Measurements from ENCODE around the gene FSCN2.

DNA sequence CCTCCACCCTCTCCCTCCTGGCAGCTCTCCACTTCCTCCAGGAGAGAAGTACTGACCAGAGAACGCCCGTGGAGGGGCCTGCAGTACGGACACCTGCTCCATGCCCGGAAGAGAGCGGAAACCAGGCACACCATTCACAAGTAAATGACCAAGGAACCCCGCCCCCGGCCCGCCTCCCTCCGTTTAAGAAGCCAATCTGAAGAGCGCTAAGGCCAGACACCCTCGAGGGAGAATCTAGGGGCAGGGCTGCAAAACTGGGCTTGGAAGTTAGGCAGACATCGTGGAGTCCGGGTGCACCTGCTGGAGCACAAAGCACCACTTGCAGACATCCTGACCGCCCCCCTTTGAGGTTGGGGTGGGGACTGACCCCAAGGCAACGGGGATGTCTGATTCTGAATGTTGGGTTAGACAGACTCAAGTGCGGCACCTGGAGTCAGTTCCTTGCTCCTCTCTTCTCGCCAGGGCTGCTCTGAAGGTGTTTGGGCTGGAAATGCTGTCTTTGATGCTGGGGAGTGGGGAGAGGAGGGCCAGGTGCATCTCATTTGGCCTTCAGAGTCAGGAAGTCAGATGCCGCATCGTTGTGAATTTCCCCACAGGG is 24.9 kb downstream of the FSCN2 start:
- TF ChIP-seq RCOR1 (IDR thresholded peaks at IDR 0.05; ENCODE audit: low read length) (0 out of 2 replicates have a peak, but pooled peaks have one; percentile 38), EP300 (IDR thresholded peaks at IDR 0.05; ENCODE audit: borderline replicate concordance in 1 of 2, low read depth in 1 of 2, low read length in 1 of 2) (peak in 1 of 2 experiments; percentile 24; a peak in 1 of 4 replicates), TAF1 (IDR thresholded peaks at IDR 0.05; ENCODE audit: borderline replicate concordance, low read depth, low read length) (0 out of 2 replicates have a peak, but pooled peaks have one; percentile 28), CHD2 (IDR thresholded peaks at IDR 0.05; ENCODE audit: low read length, partially characterized antibody) (peak; percentile 10), RAD21 (IDR thresholded peaks at IDR 0.05; ENCODE audit: low read length) (peak; percentile 17), YY1 (IDR thresholded peaks at IDR 0.05; ENCODE audit: low read depth) (no peak), SMC3 (IDR thresholded peaks at IDR 0.05; ENCODE audit: low read depth, low read length) (no peak; the same call in 1 of the 2 replicates), EZH2phosphoT487 (IDR thresholded peaks at IDR 0.05; ENCODE audit: borderline replicate concordance, low read depth) (no peak), POLR2AphosphoS5 (IDR thresholded peaks at IDR 0.05; ENCODE audit: low read depth, low read length) (peak; percentile 69), RXRA (IDR thresholded peaks at IDR 0.05; ENCODE audit: borderline replicate concordance, low read depth) (no peak), TEAD4 (IDR thresholded peaks at IDR 0.05; ENCODE audit: borderline replicate concordance, insufficient read depth) (no peak)
- TF ChIP-seq, protein P1, sequence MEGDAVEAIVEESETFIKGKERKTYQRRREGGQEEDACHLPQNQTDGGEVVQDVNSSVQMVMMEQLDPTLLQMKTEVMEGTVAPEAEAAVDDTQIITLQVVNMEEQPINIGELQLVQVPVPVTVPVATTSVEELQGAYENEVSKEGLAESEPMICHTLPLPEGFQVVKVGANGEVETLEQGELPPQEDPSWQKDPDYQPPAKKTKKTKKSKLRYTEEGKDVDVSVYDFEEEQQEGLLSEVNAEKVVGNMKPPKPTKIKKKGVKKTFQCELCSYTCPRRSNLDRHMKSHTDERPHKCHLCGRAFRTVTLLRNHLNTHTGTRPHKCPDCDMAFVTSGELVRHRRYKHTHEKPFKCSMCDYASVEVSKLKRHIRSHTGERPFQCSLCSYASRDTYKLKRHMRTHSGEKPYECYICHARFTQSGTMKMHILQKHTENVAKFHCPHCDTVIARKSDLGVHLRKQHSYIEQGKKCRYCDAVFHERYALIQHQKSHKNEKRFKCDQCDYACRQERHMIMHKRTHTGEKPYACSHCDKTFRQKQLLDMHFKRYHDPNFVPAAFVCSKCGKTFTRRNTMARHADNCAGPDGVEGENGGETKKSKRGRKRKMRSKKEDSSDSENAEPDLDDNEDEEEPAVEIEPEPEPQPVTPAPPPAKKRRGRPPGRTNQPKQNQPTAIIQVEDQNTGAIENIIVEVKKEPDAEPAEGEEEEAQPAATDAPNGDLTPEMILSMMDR (IDR thresholded peaks at IDR 0.05): peak; percentile 17; the same call in 1 of the 2 replicates
- TF ChIP-seq, protein P2, sequence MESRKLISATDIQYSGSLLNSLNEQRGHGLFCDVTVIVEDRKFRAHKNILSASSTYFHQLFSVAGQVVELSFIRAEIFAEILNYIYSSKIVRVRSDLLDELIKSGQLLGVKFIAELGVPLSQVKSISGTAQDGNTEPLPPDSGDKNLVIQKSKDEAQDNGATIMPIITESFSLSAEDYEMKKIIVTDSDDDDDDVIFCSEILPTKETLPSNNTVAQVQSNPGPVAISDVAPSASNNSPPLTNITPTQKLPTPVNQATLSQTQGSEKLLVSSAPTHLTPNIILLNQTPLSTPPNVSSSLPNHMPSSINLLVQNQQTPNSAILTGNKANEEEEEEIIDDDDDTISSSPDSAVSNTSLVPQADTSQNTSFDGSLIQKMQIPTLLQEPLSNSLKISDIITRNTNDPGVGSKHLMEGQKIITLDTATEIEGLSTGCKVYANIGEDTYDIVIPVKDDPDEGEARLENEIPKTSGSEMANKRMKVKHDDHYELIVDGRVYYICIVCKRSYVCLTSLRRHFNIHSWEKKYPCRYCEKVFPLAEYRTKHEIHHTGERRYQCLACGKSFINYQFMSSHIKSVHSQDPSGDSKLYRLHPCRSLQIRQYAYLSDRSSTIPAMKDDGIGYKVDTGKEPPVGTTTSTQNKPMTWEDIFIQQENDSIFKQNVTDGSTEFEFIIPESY (IDR thresholded peaks at IDR 0.05; ENCODE audit: borderline replicate concordance, low read depth): 0 out of 2 replicates have a peak, but pooled peaks have one; percentile 18

All from SK-N-SH (cell line).